DOHH2 (cell line): Measurements from ENCODE around the gene UNC79.

Source experiments
- H3F3A ChIP-seq: fragments of 200-600 bp; sonication (generic), shearing (Covaris generic); 2 replicates; pipeline ENCODE4 v1.6.0; 2016; ENCODE audit warnings: antibody characterized with exemption, mild to moderate bottlenecking; ENCODE audit not compliant: control insufficient read depth, insufficient read depth
- H3K27ac ChIP-seq: fragments of 200-600 bp; sonication (generic); 2 replicates; pipeline ENCODE4 v1.5.1; 2014; ENCODE audit warnings: low read depth, mild to moderate bottlenecking, low read length, moderate library complexity
- H3K27me3 ChIP-seq: fragments of 200-600 bp; sonication (generic); 2 replicates; pipeline ENCODE4 v1.6.1; 2014; ENCODE audit warnings: mild to moderate bottlenecking, low read length, mixed read lengths; ENCODE audit not compliant: control insufficient read depth
- H3K36me3 ChIP-seq: fragments of 200-600 bp; sonication (generic); 2 replicates; pipeline ENCODE4 v1.6.1; 2014; ENCODE audit warnings: mild to moderate bottlenecking, low read length, moderate library complexity, mixed read lengths; ENCODE audit not compliant: control insufficient read depth
- H3K4me1 ChIP-seq: fragments of 200-600 bp; sonication (generic); 2 replicates; pipeline ENCODE4 v1.6.1; 2014; ENCODE audit warnings: mild to moderate bottlenecking, low read length, mixed read lengths; ENCODE audit not compliant: control insufficient read depth
- H3K4me2 ChIP-seq: fragments of 200-600 bp; sonication (generic); 2 replicates; pipeline ENCODE4 v1.6.0; 2014; ENCODE audit warnings: mild to moderate bottlenecking, low read length, moderate library complexity
- H3K4me3 ChIP-seq: fragments of 200-600 bp; sonication (generic); 2 replicates; pipeline ENCODE4 v1.5.1; 2014; ENCODE audit warnings: mild to moderate bottlenecking, low read length, mixed read lengths
- H3K79me2 ChIP-seq: fragments of 200-600 bp; sonication (generic); 2 replicates; pipeline ENCODE4 v1.6.1; 2014; ENCODE audit warnings: mild to moderate bottlenecking, low read length, mixed read lengths; ENCODE audit not compliant: control insufficient read depth
- H3K9me2 ChIP-seq: fragments of 200-600 bp; sonication (generic); replicated peaks from 2 replicates; pipeline ENCODE4 v1.6.1; 2014; ENCODE audit warnings: mild to moderate bottlenecking, low read length, mixed read lengths; ENCODE audit not compliant: control insufficient read depth
- H3K9me3 ChIP-seq: fragments of 200-600 bp; sonication (generic); 2 replicates; pipeline ENCODE4 v1.6.1; 2014; ENCODE audit warnings: antibody characterized with exemption, low read length, mixed read lengths; ENCODE audit not compliant: control insufficient read depth, insufficient read depth
- H4K20me1 ChIP-seq: fragments of 200-600 bp; sonication (generic); 2 replicates; pipeline ENCODE4 v1.6.0; 2014; ENCODE audit warnings: low read depth, mild to moderate bottlenecking, antibody characterized with exemption, low read length, moderate library complexity; ENCODE audit not compliant: control insufficient read depth, insufficient read depth
- CTCF ChIP-seq: fragments of 200-600 bp; sonication (generic); IDR thresholded peaks from one replicate; pipeline ENCODE4 v1.5.1; 2014; ENCODE audit warnings: antibody characterized with exemption, mild to moderate bottlenecking, low read depth, low read length; ENCODE audit not compliant: poor library complexity, severe bottlenecking
- EZH2phosphoT487 ChIP-seq: fragments of 200-600 bp; sonication (generic); IDR thresholded peaks from 2 replicates; pipeline ENCODE4 v1.6.1; 2017; ENCODE audit warnings: borderline replicate concordance, mild to moderate bottlenecking, antibody characterized with exemption, low read length, moderate library complexity, mixed read lengths

Gene UNC79

GRCh38 chr14:93712079-93712837 is 281.5 kb downstream of the UNC79 start:
- Histone ChIP-seq H3K79me2 (no peaks in the 10 kb centered on the region), H3K4me1 (no peaks in the 10 kb centered on the region), H3K4me2 (no peak overlapping the region), H3K27me3 (0 out of 2 replicates have a peak, but pooled peaks cover 3% of the 10 kb centered on the region), H4K20me1 (no peaks in the 10 kb centered on the region), H3K27ac (no peak overlapping the region), H3K9me3 (no peaks in the 10 kb centered on the region), H3K36me3 (no peaks in the 10 kb centered on the region), H3F3A (no peaks in the 10 kb centered on the region), H3K4me3 (no peak overlapping the region), H3K9me2 (no peaks in the 10 kb centered on the region)
- no peak for TF ChIP-seq CTCF
- no peak for TF ChIP-seq EZH2phosphoT487

- TF ChIP-seq CTCF (no peak), EZH2phosphoT487 (no peak)
- H3K9me2 ChIP-seq: no peaks in the 10 kb centered on the region
- H3K36me3 ChIP-seq: no peaks in the 10 kb centered on the region
- H3K4me1 ChIP-seq: no peaks in the 10 kb centered on the region
- no peaks in the 10 kb centered on the region for H3K79me2 ChIP-seq
- H3K27ac ChIP-seq: no peak overlapping the region
- no peak overlapping the region for H3K4me2 ChIP-seq
- H3K4me3 ChIP-seq: no peak overlapping the region
- no peaks in the 10 kb centered on the region for H3F3A ChIP-seq
- 0 out of 2 replicates have a peak, but pooled peaks cover 3% of the 10 kb centered on the region for H3K27me3 ChIP-seq
- H4K20me1 ChIP-seq: no peaks in the 10 kb centered on the region
- no peaks in the 10 kb centered on the region for H3K9me3 ChIP-seq
Observed at GRCh38 chr14:93712838-93713724, 282.3 kb downstream of the UNC79 start.

GRCh38 chr14:93713726-93714405 is 283.1 kb downstream of the UNC79 start:
- H3K9me2 ChIP-seq: no peaks in the 10 kb centered on the region
- H3K27ac ChIP-seq: no peak overlapping the region
- no peak overlapping the region for H3K4me3 ChIP-seq
- H3K4me2 ChIP-seq: no peak overlapping the region
- H3K79me2 ChIP-seq: no peaks in the 10 kb centered on the region
- H3F3A ChIP-seq: no peaks in the 10 kb centered on the region
- no peaks in the 10 kb centered on the region for H3K36me3 ChIP-seq
- TF ChIP-seq EZH2phosphoT487: no peak
- no peak for TF ChIP-seq CTCF
- no peaks in the 10 kb centered on the region for H3K4me1 ChIP-seq
- H3K27me3 ChIP-seq: 0 out of 2 replicates have a peak, but pooled peaks cover 3% of the 10 kb centered on the region
- H4K20me1 ChIP-seq: no peaks in the 10 kb centered on the region
- no peaks in the 10 kb centered on the region for H3K9me3 ChIP-seq
